HepG2 (cell line): ENCODE data around the gene SPART. TPM values are rescaled to one million over a fixed set of nuclear protein-coding genes. Genes with fewer than 3 reads are reported as not detected.

Experiments used
- ATAC-seq: fragments of 200-7000 bp; cut with Tn5 transposase; 3 replicates; pipeline ENCODE4 v1.9.1; 2020; ENCODE audit warnings: mild to moderate bottlenecking, moderate library complexity
- BruUV-seq: library from RNA; stranded (reverse); fragments of 400-500 nt; replicated peaks from 2 replicates; lab custom pipeline; 2021; lab: Mats Ljungman, UMichigan
- CTCF ChIA-PET: fragments of 300-600 bp; formaldehyde crosslinking; extraction: SDS; loops from one replicate; lab custom pipeline; 2021; ENCODE audit warnings: low total read pairs, inconsistent platforms, low intra/inter-chr PET ratio; lab: Yijun Ruan, JAX
- POLR2A ChIA-PET: fragments of 350-600 bp; sonication (Branson Sonifier 250); formaldehyde crosslinking; loops from one replicate; lab custom pipeline; 2020; ENCODE audit warnings: antibody characterized with exemption, inconsistent platforms; lab: Yijun Ruan, JAX
- DNase-seq: peaks from one replicate; pipeline ENCODE4 v3.0.0-alpha.2; 2015; ENCODE audit warnings: low spot score
- FAIRE-seq: peaks from 3 replicates; lab custom pipeline; 2011; peaks lifted over from hg19 to GRCh38; lab: Jason Lieb, UNC
- H2AFZ ChIP-seq: one replicate; pipeline ENCODE4 v1.6.1; 2011; ENCODE audit warnings: low read length, inconsistent platforms
- H3K27ac ChIP-seq: fragments of 300-600 bp; 3 replicates; pipeline ENCODE4 v1.8.0; 2011; ENCODE audit warnings: mixed run types, mild to moderate bottlenecking, mixed read lengths, low read length, inconsistent platforms; ENCODE audit not compliant: insufficient read depth; ENCODE audit errors: extremely low read length
- H3K27me3 ChIP-seq, 2 experiments: fragments of 200-600 bp in 1 of 2; 2 replicates in 1 of 2; 3 replicates in 1 of 2; pipeline versions ENCODE4 v1.6.0 to v1.8.0; 2011; ENCODE audit warnings: low read length in 2 of 2, mild to moderate bottlenecking in 2 of 2, moderate library complexity in 2 of 2, inconsistent platforms in 1 of 2; ENCODE audit not compliant: insufficient read depth in 2 of 2, control insufficient read depth in 1 of 2
- H3K36me3 ChIP-seq, 2 experiments: fragments of 200-600 bp in 1 of 2; replicated peaks in 1 of 2; 2 replicates in 1 of 2; 3 replicates in 1 of 2; pipeline versions ENCODE4 v1.5.1 to v1.8.0; 2011; ENCODE audit warnings: low read length in 2 of 2, inconsistent platforms in 1 of 2; ENCODE audit not compliant: insufficient read depth in 2 of 2, control insufficient read depth in 1 of 2
- H3K4me1 ChIP-seq: 2 replicates; pipeline ENCODE4 v1.5.1; 2012; ENCODE audit warnings: low read length, inconsistent platforms; ENCODE audit not compliant: insufficient read depth
- H3K4me2 ChIP-seq: 2 replicates; pipeline ENCODE4 v1.6.0; 2011; ENCODE audit warnings: low read depth, low read length, inconsistent platforms
- H3K4me3 ChIP-seq, 3 experiments: fragments of 200-600 bp in 1 of 3; sonication (generic), shearing (Covaris generic) in 1 of 3; replicated peaks in 1 of 3; 2 replicates each; pipeline ENCODE4 v1.5.1; 2011 to 2016; ENCODE audit warnings: low read length in 3 of 3, inconsistent platforms in 2 of 3, low read depth in 2 of 3, mild to moderate bottlenecking in 2 of 3, control low read depth in 1 of 3, mixed read lengths in 1 of 3; ENCODE audit not compliant: insufficient read depth in 1 of 3
- H3K79me2 ChIP-seq: one replicate; pipeline ENCODE4 v1.6.1; 2011; ENCODE audit warnings: low read length, inconsistent platforms; ENCODE audit not compliant: insufficient read depth
- H3K9ac ChIP-seq: 2 replicates; pipeline ENCODE4 v1.6.0; 2011; ENCODE audit warnings: mild to moderate bottlenecking, low read depth, low read length, inconsistent platforms; ENCODE audit not compliant: insufficient read depth
- H3K9me3 ChIP-seq: 2 replicates; pipeline ENCODE4 v1.5.1; 2012; ENCODE audit warnings: mild to moderate bottlenecking, low read length
- H4K20me1 ChIP-seq: 2 replicates; pipeline ENCODE4 v1.6.0; 2011; ENCODE audit warnings: inconsistent platforms, mild to moderate bottlenecking, low read length, moderate library complexity; ENCODE audit not compliant: insufficient read depth
- ATF7-NPFF ChIP-seq: sonication (generic); formaldehyde crosslinking; IDR thresholded peaks from 2 replicates; pipeline ENCODE4 v1.8.1; 2023; ENCODE audit warnings: mild to moderate bottlenecking, low read depth, missing genetic modification reagents, moderate library complexity
- CEBPB ChIP-seq: IDR thresholded peaks from 2 replicates; pipeline ENCODE4 v1.6.1; 2011; ENCODE audit warnings: low read depth, low read length, improper control_type of control experiment, borderline replicate concordance
- ERF ChIP-seq: IDR thresholded peaks from 2 replicates; pipeline ENCODE4 v1.6.1; 2018; ENCODE audit warnings: missing biosample characterization, missing genetic modification reagents
- NBN ChIP-seq: fragments of 450-650 bp; conservative IDR thresholded peaks from 2 replicates; pipeline ENCODE4 v1.6.1; 2017
- PAXIP1 ChIP-seq: sonication (generic); formaldehyde crosslinking; conservative IDR thresholded peaks from 2 replicates; pipeline ENCODE4 v1.4.0; 2020; ENCODE audit warnings: mild to moderate bottlenecking, missing genetic modification reagents, moderate library complexity
- SNAPC2 ChIP-seq: sonication (generic); formaldehyde crosslinking; IDR thresholded peaks from 2 replicates; pipeline ENCODE4 v1.8.1; 2022; ENCODE audit warnings: mild to moderate bottlenecking, missing genetic modification reagents
- ZBTB26 ChIP-seq: IDR thresholded peaks from 2 replicates; pipeline ENCODE4 v1.6.1; 2016; ENCODE audit warnings: missing compliant biosample characterization, missing genetic modification reagents, borderline replicate concordance
- ZBTB40 ChIP-seq, 2 experiments: fragments of 450-650 bp in 1 of 2; sonication (generic) in 1 of 2; formaldehyde crosslinking in 1 of 2; IDR thresholded peaks; 2 replicates each; pipeline versions ENCODE4 v1.6.1 to v1.8.0; 2016 to 2022; ENCODE audit warnings: antibody characterized with exemption in 1 of 2, mild to moderate bottlenecking in 1 of 2, missing genetic modification reagents in 1 of 2
- ZNF335 ChIP-seq: sonication (generic); formaldehyde crosslinking; IDR thresholded peaks from 2 replicates; pipeline ENCODE4 v1.4.0; 2020; ENCODE audit warnings: missing genetic modification reagents
- ZNF777 ChIP-seq: sonication (generic); formaldehyde crosslinking; IDR thresholded peaks from 2 replicates; pipeline ENCODE4 v1.4.0; 2020; ENCODE audit warnings: missing genetic modification reagents
- in situ Hi-C: cut with HindIII; loops from 2 replicates; pipeline ENCODE4 v1.10.0; 2017; ENCODE audit warnings: low pct_unique_long_range_greater_than_20kb; ENCODE audit not compliant: extremely low pct_ligation_motif_present
- intact Hi-C: fragments of 100-400 bp; cut with micrococcal nuclease; formaldehyde crosslinking; loops from one replicate; pipeline ENCODE4 v1.10.0; 2022; ENCODE audit not compliant: unreplicated experiment
- polyA plus RNA-seq, 8 experiments: library from polyadenylated mRNA; depleted of rRNA in 3 of 8; stranded (reverse) in 7 of 8; unstranded in 1 of 8; fragments of >200 nt; fragmentation: Illumina TruSeq in 4 of 8; extraction: Trizol in 4 of 8; gene quantifications; 2 replicates each; pipeline versions ENCODE4 v1.2.1 to v1.2.3, GENCODE V29; 2011 to 2016; ENCODE audit warnings: low read depth in 4 of 8, missing spikeins in 1 of 8, mixed read lengths in 1 of 8; ENCODE audit not compliant: insufficient read depth in 1 of 8
- total RNA-seq, 5 experiments: library from RNA; depleted of rRNA; stranded (reverse); fragments of >200 nt; fragmentation: Illumina TruSeq; extraction: Trizol; gene quantifications; 2 replicates each; pipeline ENCODE4 v1.2.3, GENCODE V29; 2016; ENCODE audit warnings: low read depth in 1 of 5

SPART gene
- total and polyA plus RNA-seq, 2 of the 13 experiments (the other 11 are each of a cell fraction or from before 2014, with no cell fraction given) = 8.9 to 28.8 TPM

GRCh38 chr13:36273431-36273830 lies 72.8 kb downstream of the SPART start (continued):
- TF ChIP-seq PAXIP1 (CRISPR knock-in tag) (no peak), ERF (CRISPR knock-in tag) (no peak), SNAPC2 (CRISPR knock-in tag) (no peak), ATF7-NPFF (CRISPR knock-in tag) (no peak), NBN (no peak), ZNF777 (CRISPR knock-in tag) (no peak), CEBPB (no peak), ZBTB26 (CRISPR knock-in tag) (no peak)

GRCh38 chr13:36261976-36262375 lies 84.2 kb downstream of the SPART start:
- no TSS peak for BruUV-seq
- Histone ChIP-seq H3K27me3 (no peaks in the 10 kb centered on the region), H3K4me3 (no peak overlapping the region), H3K9ac (no peak overlapping the region), H3K4me1 (no peaks in the 10 kb centered on the region), H4K20me1 (no peaks in the 10 kb centered on the region), H3K9me3 (no peaks in the 10 kb centered on the region), H3K79me2 (no peaks in the 10 kb centered on the region), H3K27ac (no peak overlapping the region), H2AFZ (no peak overlapping the region), H3K36me3 (no peaks in the 10 kb centered on the region), H3K4me2 (no peak overlapping the region)
- POLR2A ChIA-PET = no interaction called here
- DNase-seq (no peak), FAIRE-seq (no peak), ATAC-seq (no peak)
- intact Hi-C loops (no loop called here), in situ Hi-C loops (no loop called here)
- CTCF ChIA-PET = no interaction called here
- TF ChIP-seq ZBTB40 (IDR thresholded peaks at IDR 0.05) (no peak), ZBTB40 (CRISPR knock-in tag; IDR thresholded peaks at IDR 0.05) (no peak), ZNF335 (CRISPR knock-in tag) (no peak)
